GM12878 (cell line): ENCODE results near the gene IFNK. TPM values are rescaled to one million over a fixed set of nuclear protein-coding genes. Genes with fewer than 3 reads are reported as not detected.
A peak's percentile ranks its signal among the peaks of the same experiment; 100 is the strongest.

Experiments used
- BRCA1 ChIP-seq: IDR thresholded peaks from 2 replicates; pipeline ENCODE4 v1.6.1; 2011; ENCODE audit warnings: low read depth, low read length, improper control_type of control experiment
- CREB1 ChIP-seq: IDR thresholded peaks from 2 replicates; pipeline ENCODE4 v1.6.1; 2012; ENCODE audit warnings: low read depth, mild to moderate bottlenecking, inconsistent platforms
- MTA2 ChIP-seq: fragments of 450-650 bp; IDR thresholded peaks from 2 replicates; pipeline ENCODE4 v1.6.1; 2016; ENCODE audit warnings: low read depth, mild to moderate bottlenecking, moderate library complexity
- PKNOX1 ChIP-seq: fragments of 450-650 bp; IDR thresholded peaks from 2 replicates; pipeline ENCODE4 v1.6.1; 2016; ENCODE audit warnings: mild to moderate bottlenecking
- PML ChIP-seq: IDR thresholded peaks from 2 replicates; pipeline ENCODE4 v1.6.1; 2012; ENCODE audit warnings: low read length, inconsistent platforms
- RCOR1 ChIP-seq: conservative IDR thresholded peaks from 2 replicates; pipeline ENCODE4 v1.6.1; 2012; ENCODE audit warnings: low read depth, low read length, improper control_type of control experiment
- RELA ChIP-seq: fragments of 450-650 bp; IDR thresholded peaks from 2 replicates; pipeline ENCODE4 v1.8.0; 2014; ENCODE audit warnings: borderline replicate concordance; ENCODE audit not compliant: partially characterized antibody
- RUNX3 ChIP-seq: IDR thresholded peaks from 2 replicates; pipeline ENCODE4 v1.6.1; 2012; ENCODE audit warnings: low read length, inconsistent platforms
- SPI1 ChIP-seq: IDR thresholded peaks from 2 replicates; pipeline ENCODE4 v1.6.1; 2011; ENCODE audit warnings: low read depth, mild to moderate bottlenecking, low read length, moderate library complexity, borderline replicate concordance; ENCODE audit not compliant: insufficient read depth
- TARDBP ChIP-seq: IDR thresholded peaks from 2 replicates; pipeline ENCODE4 v1.6.1; 2016; ENCODE audit warnings: borderline replicate concordance
- ZBED1 ChIP-seq: IDR thresholded peaks from 2 replicates; pipeline ENCODE4 v1.6.1; 2016; ENCODE audit warnings: borderline replicate concordance
- ZBTB33 ChIP-seq: fragments of 450-650 bp; IDR thresholded peaks from 2 replicates; pipeline ENCODE4 v1.6.1; 2017; ENCODE audit warnings: mild to moderate bottlenecking
- ZNF217 ChIP-seq: fragments of 450-650 bp; IDR thresholded peaks from 2 replicates; pipeline ENCODE4 v1.6.1; 2017; ENCODE audit warnings: antibody characterized with exemption, mild to moderate bottlenecking
- polyA plus RNA-seq, 11 experiments: library from polyadenylated mRNA; depleted of rRNA in 4 of 11; unstranded in 6 of 11; stranded (reverse) in 5 of 11; fragments of >200 nt; fragmentation: Nextera tagmentation in 4 of 11; fragmentation: Illumina TruSeq in 1 of 11; extraction: Ambion mirVana in 4 of 11; extraction: Trizol in 1 of 11; gene quantifications; 1 replicate in 1 of 11; 2 replicates in 10 of 11; pipeline versions ENCODE4 v1.2.1 to v1.2.3, GENCODE V29; 2011 to 2016; ENCODE audit warnings: inconsistent platforms in 2 of 11, missing spikeins in 2 of 11, low read depth in 1 of 11
- total RNA-seq, 4 experiments: library from RNA; depleted of rRNA in 3 of 4; stranded (reverse); fragments of >200 nt in 3 of 4; fragmentation: Illumina TruSeq in 1 of 4; extraction: Trizol in 1 of 4; gene quantifications; 2 replicates each; pipeline versions ENCODE4 v1.2.1 to v1.2.3, GENCODE V29; 2013 to 2021

IFNK gene
- total and polyA plus RNA-seq, 10 of the 15 experiments (the other 5 are each of a cell fraction or from before 2014, with no cell fraction given) = 0.06 TPM; not detected in 9

GRCh38 chr9:27572566-27572917, 48.5 kb downstream of the IFNK start (continued):
- TF ChIP-seq ZBTB33 (no peak), TARDBP (no peak), ZNF217 (no peak), CREB1 (peak; percentile 56; the same call in 1 of the 2 replicates), PKNOX1 (0 out of 2 replicates have a peak, but pooled peaks have one; percentile 16), ZBED1 (no peak), SPI1 (no peak), RELA (no peak), RCOR1 (no peak), MTA2 (no peak), BRCA1 (no peak), PML (0 out of 2 replicates have a peak, but pooled peaks have one; percentile 42), RUNX3 (no peak)
